Neural cell (in vitro differentiated cells): Measurements from ENCODE around the gene TFR2. TPM values are rescaled to one million over a fixed set of nuclear protein-coding genes. Genes with fewer than 3 reads are reported as not detected.

Experiments used
- H2AFZ ChIP-seq: fragments of 200-600, 300-800 bp; sonication (generic), shearing (Covaris generic); 2 replicates; pipeline ENCODE4 v1.6.0; 2014; ENCODE audit warnings: low read depth, mild to moderate bottlenecking, antibody characterized with exemption, low read length, moderate library complexity
- H3F3A ChIP-seq: fragments of 200-600 bp; shearing (Covaris generic); 2 replicates; pipeline ENCODE4 v1.6.1; 2016; ENCODE audit warnings: mild to moderate bottlenecking, moderate library complexity, mixed read lengths, antibody characterized with exemption, low read length; ENCODE audit not compliant: insufficient read depth, poor library complexity, severe bottlenecking
- H3K27ac ChIP-seq: fragments of 200-600, 300-800 bp; sonication (generic), shearing (Covaris generic); 2 replicates; pipeline ENCODE4 v1.5.1; 2014; ENCODE audit warnings: mild to moderate bottlenecking, low read length, moderate library complexity
- H3K27me3 ChIP-seq: fragments of 300-800, 200-600 bp; sonication (generic), shearing (Covaris generic); 2 replicates; pipeline ENCODE4 v1.6.0; 2014; ENCODE audit warnings: mild to moderate bottlenecking, low read depth, low read length, moderate library complexity; ENCODE audit not compliant: insufficient read depth
- H3K36me3 ChIP-seq: fragments of 300-800, 200-600 bp; sonication (generic), shearing (Covaris generic); 2 replicates; pipeline ENCODE4 v1.5.1; 2014; ENCODE audit warnings: mild to moderate bottlenecking, antibody characterized with exemption, low read length, moderate library complexity; ENCODE audit not compliant: insufficient read depth
- H3K4me2 ChIP-seq: fragments of 300-800, 200-600 bp; sonication (generic), shearing (Covaris generic); 2 replicates; pipeline ENCODE4 v1.6.0; 2014; ENCODE audit warnings: mild to moderate bottlenecking, low read length
- H3K4me3 ChIP-seq: fragments of 300-800, 200-600 bp; sonication (generic), shearing (Covaris generic); 2 replicates; pipeline ENCODE4 v1.5.1; 2014; ENCODE audit warnings: mild to moderate bottlenecking, low read length, moderate library complexity
- H3K79me2 ChIP-seq: fragments of 200-600 bp; shearing (Covaris generic); replicated peaks from 2 replicates; pipeline ENCODE4 v1.6.0; 2014; ENCODE audit warnings: mild to moderate bottlenecking, low read length, moderate library complexity; ENCODE audit not compliant: insufficient read depth
- H3K9ac ChIP-seq: fragments of 300-800, 200-600 bp; sonication (generic), shearing (Covaris generic); 2 replicates; pipeline ENCODE4 v1.6.1; 2016; ENCODE audit warnings: mild to moderate bottlenecking, low read length, mixed read lengths
- H3K9me2 ChIP-seq: fragments of 200-600 bp; shearing (Covaris generic); 2 replicates; pipeline ENCODE4 v1.6.1; 2016; ENCODE audit warnings: mild to moderate bottlenecking, low read length, mixed read lengths; ENCODE audit not compliant: insufficient read depth
- H3K9me3 ChIP-seq: fragments of 200-600, 300-800 bp; sonication (generic), shearing (Covaris generic); 2 replicates; pipeline ENCODE4 v1.6.1; 2016; ENCODE audit warnings: mild to moderate bottlenecking, mixed run types, low read length, moderate library complexity, mixed read lengths
- H4K20me1 ChIP-seq: fragments of 200-600 bp; shearing (Covaris generic); 2 replicates; pipeline ENCODE4 v1.6.1; 2016; ENCODE audit warnings: mild to moderate bottlenecking, mixed run types; ENCODE audit not compliant: insufficient read depth
- CTCF ChIP-seq: fragments of 450-650 bp; IDR thresholded peaks from 2 replicates; pipeline ENCODE4 v1.5.1; 2014; ENCODE audit warnings: antibody characterized with exemption, mild to moderate bottlenecking, moderate library complexity; ENCODE audit not compliant: poor library complexity, severe bottlenecking
- EP300 ChIP-seq: fragments of 450-650 bp; conservative IDR thresholded peaks from 2 replicates; pipeline ENCODE4 v1.6.1; 2014; ENCODE audit warnings: antibody characterized with exemption, mild to moderate bottlenecking, moderate library complexity; ENCODE audit not compliant: poor library complexity, severe bottlenecking
- EZH2 ChIP-seq: fragments of 200-600, 300-800 bp; shearing (Covaris generic), sonication (generic); IDR thresholded peaks from 2 replicates; pipeline ENCODE4 v1.6.1; 2014; ENCODE audit warnings: antibody characterized with exemption, low read length, borderline replicate concordance, mild to moderate bottlenecking; ENCODE audit not compliant: insufficient read depth, poor library complexity, severe bottlenecking
- MXI1 ChIP-seq: fragments of 450-650 bp; conservative IDR thresholded peaks from 2 replicates; pipeline ENCODE4 v1.6.1; 2014; ENCODE audit warnings: antibody characterized with exemption, mild to moderate bottlenecking; ENCODE audit not compliant: poor library complexity, severe bottlenecking
- POLR2AphosphoS5 ChIP-seq: IDR thresholded peaks from 2 replicates; pipeline ENCODE4 v1.6.1; 2012
- RAD21 ChIP-seq: fragments of 450-650 bp; conservative IDR thresholded peaks from 2 replicates; pipeline ENCODE4 v1.6.1; 2014; ENCODE audit warnings: antibody characterized with exemption, mild to moderate bottlenecking, moderate library complexity
- REST ChIP-seq: IDR thresholded peaks from 2 replicates; pipeline ENCODE4 v1.6.1; 2012; ENCODE audit warnings: borderline replicate concordance
- SMC3 ChIP-seq: fragments of 450-650 bp; conservative IDR thresholded peaks from 2 replicates; pipeline ENCODE4 v1.6.1; 2014; ENCODE audit warnings: antibody characterized with exemption, mild to moderate bottlenecking, moderate library complexity; ENCODE audit not compliant: poor library complexity
- TAF1 ChIP-seq: IDR thresholded peaks from 2 replicates; pipeline ENCODE4 v1.6.1; 2012; ENCODE audit warnings: low read depth
- polyA plus RNA-seq: library from polyadenylated mRNA; depleted of rRNA; stranded (reverse); fragments of >200 nt; gene quantifications from 2 replicates; pipeline ENCODE4 v1.2.3, GENCODE V29; 2014

Gene TFR2
- polyA plus RNA-seq, 1 donor from 2014 or later = 21.0 TPM

- H3K4me2 ChIP-seq = no peak overlapping the region
- no peaks in the 10 kb centered on the region for H3F3A ChIP-seq
- no peak overlapping the region for H3K27ac ChIP-seq
- H3K9ac ChIP-seq = no peak overlapping the region
- no peak overlapping the region for H3K4me3 ChIP-seq
- H3K9me2 ChIP-seq = no peaks in the 10 kb centered on the region
- H2AFZ ChIP-seq = no peak overlapping the region
- no peak for TF ChIP-seq RAD21
- no peak for TF ChIP-seq CTCF
- no peaks in the 10 kb centered on the region for H3K9me3 ChIP-seq
- H3K79me2 ChIP-seq = no peaks in the 10 kb centered on the region
- H3K36me3 ChIP-seq = no peaks in the 10 kb centered on the region
- H4K20me1 ChIP-seq = no peaks in the 10 kb centered on the region
- no peaks in the 10 kb centered on the region for H3K27me3 ChIP-seq
These were observed 64.9 kb downstream of the TFR2 start for GRCh38 chr7:100576384-100576993.

GRCh38 chr7:100575746-100576383 lies 65.5 kb downstream of the TFR2 start:
- TF ChIP-seq SMC3 (no peak), EZH2 (no peak), CTCF (no peak), TAF1 (no peak), REST (no peak), RAD21 (no peak), POLR2AphosphoS5 (no peak), EP300 (no peak), MXI1 (no peak)
- H3K27ac ChIP-seq = no peak overlapping the region
- H3K36me3 ChIP-seq = no peaks in the 10 kb centered on the region

More at GRCh38 chr7:100575746-100576383, 65.5 kb downstream of the TFR2 start:
- Histone ChIP-seq H3K27me3 (peaks cover 6% of the 10 kb centered on the region), H4K20me1 (no peaks in the 10 kb centered on the region), H3K9me3 (no peaks in the 10 kb centered on the region), H3K9me2 (no peaks in the 10 kb centered on the region), H3K79me2 (no peaks in the 10 kb centered on the region), H3K4me3 (no peak overlapping the region), H2AFZ (no peak overlapping the region), H3F3A (no peaks in the 10 kb centered on the region), H3K4me2 (no peak overlapping the region), H3K9ac (no peak overlapping the region)
